ENCODE measurements around the gene HEXIM1. TPM values are rescaled to one million over a fixed set of nuclear protein-coding genes. Genes with fewer than 3 reads are reported as not detected.

HEXIM1 gene
- total RNA-seq, result 10 to 100 TPM; 14.5 to 20.5 (median 16.1) TPM

- no peak for TF ChIP-seq CTCF (IDR thresholded peaks at IDR 0.05; ENCODE audit: low read depth)
These were observed at the start of gene HEXIM1 for GRCh38 chr17:45148183-45149036. Gene HEXIM1 (plus strand): TSS chr17:45148475. CDS start chr17:45149191, 716 bp downstream.

GRCh38 chr17:45098869-45099616, 49.2 kb upstream of the HEXIM1 start:
- TF ChIP-seq CTCF (IDR thresholded peaks at IDR 0.05; ENCODE audit: low read depth), result no peak

- no peak for TF ChIP-seq CTCF (IDR thresholded peaks at IDR 0.05; ENCODE audit: low read depth)
These were observed 46.8 kb upstream of the HEXIM1 start for GRCh38 chr17:45101546-45101882.

- TF ChIP-seq CTCF (IDR thresholded peaks at IDR 0.05; ENCODE audit: low read depth), result no peak
These were observed 46.1 kb upstream of the HEXIM1 start for GRCh38 chr17:45101883-45102811.

GRCh38 chr17:45102856-45103255, 45.4 kb upstream of the HEXIM1 start:
- TF ChIP-seq CTCF (IDR thresholded peaks at IDR 0.05; ENCODE audit: low read depth), result no peak

GRCh38 chr17:45103269-45103795, 44.9 kb upstream of the HEXIM1 start:
- no peak for TF ChIP-seq CTCF (IDR thresholded peaks at IDR 0.05; ENCODE audit: low read depth)

Measured in subcutaneous adipose tissue (tissue), 4 donors.